ENCODE measurements around the gene FBN3. TPM values are rescaled to one million over a fixed set of nuclear protein-coding genes. Genes with fewer than 3 reads are reported as not detected.
"Not testable (repeated sequence)": the region's sequence is repeated elsewhere in the genome, so short reads cannot be mapped to it uniquely, and the experiment has no call there.

FBN3 gene
- total and polyA plus RNA-seq, 3 donors from 2014 or later = 0.62 to 17.8 (median 2.3) TPM

DNA sequence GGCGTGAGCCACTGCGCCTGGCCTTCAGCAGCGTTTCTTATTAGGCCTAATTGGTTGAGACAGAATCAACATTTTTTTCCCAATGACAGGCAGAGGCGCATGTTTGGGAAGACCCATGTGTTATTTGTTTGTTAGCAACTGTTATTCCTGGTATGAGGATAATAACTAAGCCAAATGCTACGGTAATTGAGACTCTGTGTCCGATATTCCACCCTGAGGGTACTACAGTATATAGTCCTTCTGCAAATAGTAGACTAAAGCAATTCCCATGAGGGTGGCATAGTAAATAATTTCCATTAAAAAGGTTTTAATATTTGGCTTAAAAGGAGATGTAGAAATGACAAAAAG, 115.2 kb downstream of the FBN3 start:
- Histone ChIP-seq H3K9me3 (no peaks in the 10 kb centered on the region), H3K4me1 (peaks cover 2% of the 10 kb centered on the region), H3K4me3 (no peak overlapping the region), H3K36me3 (ENCODE audit: low read depth, missing control alignments) (no peaks in the 10 kb centered on the region), H3K27ac (no peak overlapping the region), H3K27me3 (no peaks in the 10 kb centered on the region)
- TF ChIP-seq POLR2A (IDR thresholded peaks at IDR 0.05) = no peak
- TF ChIP-seq, protein P1, sequence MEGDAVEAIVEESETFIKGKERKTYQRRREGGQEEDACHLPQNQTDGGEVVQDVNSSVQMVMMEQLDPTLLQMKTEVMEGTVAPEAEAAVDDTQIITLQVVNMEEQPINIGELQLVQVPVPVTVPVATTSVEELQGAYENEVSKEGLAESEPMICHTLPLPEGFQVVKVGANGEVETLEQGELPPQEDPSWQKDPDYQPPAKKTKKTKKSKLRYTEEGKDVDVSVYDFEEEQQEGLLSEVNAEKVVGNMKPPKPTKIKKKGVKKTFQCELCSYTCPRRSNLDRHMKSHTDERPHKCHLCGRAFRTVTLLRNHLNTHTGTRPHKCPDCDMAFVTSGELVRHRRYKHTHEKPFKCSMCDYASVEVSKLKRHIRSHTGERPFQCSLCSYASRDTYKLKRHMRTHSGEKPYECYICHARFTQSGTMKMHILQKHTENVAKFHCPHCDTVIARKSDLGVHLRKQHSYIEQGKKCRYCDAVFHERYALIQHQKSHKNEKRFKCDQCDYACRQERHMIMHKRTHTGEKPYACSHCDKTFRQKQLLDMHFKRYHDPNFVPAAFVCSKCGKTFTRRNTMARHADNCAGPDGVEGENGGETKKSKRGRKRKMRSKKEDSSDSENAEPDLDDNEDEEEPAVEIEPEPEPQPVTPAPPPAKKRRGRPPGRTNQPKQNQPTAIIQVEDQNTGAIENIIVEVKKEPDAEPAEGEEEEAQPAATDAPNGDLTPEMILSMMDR (IDR thresholded peaks at IDR 0.05) = no peak
- 83 to 86% methylated on average over 6 of the region's 6 CpGs for WGBS, 2 donors
- no peak for DNase-seq
- intact Hi-C loops (cut with DNase I; ENCODE audit: low total_unique reads) = no loop called here

GRCh38 chr19:8033287-8034177, 115.9 kb downstream of the FBN3 start:
- H3K9me3 ChIP-seq; intact Hi-C loops (cut with DNase I; ENCODE audit: low total_unique reads); H3K4me3 ChIP-seq; H3K36me3 ChIP-seq (ENCODE audit: low read depth, missing control alignments); H3K27me3 ChIP-seq; H3K4me1 ChIP-seq; H3K27ac ChIP-seq: not testable (repeated sequence)
- WGBS, 2 donors = 56 to 73% methylated on average over 22 of the region's 22 CpGs
- DNase-seq = peak; percentile 45

DNA sequence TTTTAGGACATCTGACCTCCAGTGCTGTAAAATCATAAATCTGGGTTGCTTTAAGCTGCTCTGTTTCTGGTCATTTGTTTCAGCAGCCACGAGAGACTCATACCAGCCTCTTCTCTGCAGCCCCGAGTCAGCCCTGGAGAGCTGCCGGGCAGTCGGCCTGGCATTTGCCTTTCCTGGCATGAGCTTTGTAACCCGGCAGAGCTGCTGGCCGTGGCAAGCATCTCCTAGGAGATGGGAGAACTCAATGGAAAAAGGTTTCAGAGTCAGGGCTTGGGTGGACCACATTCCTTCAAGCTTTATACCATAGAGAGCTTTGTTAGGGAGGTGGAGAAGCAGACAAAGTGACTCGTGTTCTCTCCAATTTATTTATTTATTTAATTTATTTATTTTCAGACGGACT, 118.4 kb downstream of the FBN3 start:
- Histone ChIP-seq H3K36me3 (ENCODE audit: low read depth, missing control alignments) (no peaks in the 10 kb centered on the region), H3K9me3 (no peaks in the 10 kb centered on the region), H3K27ac (no peak overlapping the region), H3K4me3 (no peak overlapping the region), H3K27me3 (no peaks in the 10 kb centered on the region), H3K4me1 (peaks cover 8% of the 10 kb centered on the region)
- TF ChIP-seq POLR2A (IDR thresholded peaks at IDR 0.05) = no peak
- TF ChIP-seq, protein P1 (IDR thresholded peaks at IDR 0.05) = no peak
- intact Hi-C loops (cut with DNase I; ENCODE audit: low total_unique reads) = no loop called here
- 71 to 77% methylated on average over 8 of the region's 8 CpGs for WGBS, 2 donors
- DNase-seq = no peak

DNA sequence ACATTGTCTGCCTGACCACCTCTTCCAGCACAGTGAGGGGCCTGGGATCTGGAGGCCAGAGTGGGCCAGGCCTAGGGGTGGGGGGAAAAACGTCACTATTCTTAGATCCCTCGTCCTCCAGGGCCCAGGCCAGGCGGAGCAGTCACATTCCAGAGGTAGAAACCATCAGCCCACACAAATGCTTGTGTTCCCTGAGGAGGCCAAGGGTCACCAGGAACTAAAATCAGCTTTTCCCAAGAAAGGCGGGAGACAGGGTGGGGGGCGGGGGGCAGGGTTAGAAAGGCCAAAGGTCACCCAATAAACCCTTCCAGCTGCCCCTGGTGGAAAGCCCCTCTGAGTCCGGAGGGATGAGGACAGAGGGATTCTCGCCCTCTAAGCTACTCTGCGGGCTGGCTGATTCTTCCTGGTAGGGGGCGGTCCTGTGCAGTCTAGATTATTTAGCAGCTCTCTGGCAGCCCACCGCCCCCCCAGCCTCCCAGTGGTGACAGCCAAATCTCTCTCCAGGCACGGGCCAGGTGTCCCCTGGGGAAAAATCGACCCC, 120.4 kb downstream of the FBN3 start:
- no peak overlapping the region for H3K4me3 ChIP-seq
- peaks cover 8% of the 10 kb centered on the region for H3K4me1 ChIP-seq
- whole genome bisulfite sequencing, 2 donors = 43% methylated on average over 8 to 12 of the region's 12 CpGs
- no peak for DNase-seq
- no peaks in the 10 kb centered on the region for H3K27me3 ChIP-seq
- TF ChIP-seq, protein P1 (IDR thresholded peaks at IDR 0.05) = no peak
- TF ChIP-seq POLR2A (IDR thresholded peaks at IDR 0.05) = no peak
- intact Hi-C loops (cut with DNase I; ENCODE audit: low total_unique reads) = no loop called here
- peak overlapping the region in 1 of 2 donors; percentile 30 for H3K27ac ChIP-seq
- H3K36me3 ChIP-seq (ENCODE audit: low read depth, missing control alignments) = no peaks in the 10 kb centered on the region
- H3K9me3 ChIP-seq = no peaks in the 10 kb centered on the region

DNA sequence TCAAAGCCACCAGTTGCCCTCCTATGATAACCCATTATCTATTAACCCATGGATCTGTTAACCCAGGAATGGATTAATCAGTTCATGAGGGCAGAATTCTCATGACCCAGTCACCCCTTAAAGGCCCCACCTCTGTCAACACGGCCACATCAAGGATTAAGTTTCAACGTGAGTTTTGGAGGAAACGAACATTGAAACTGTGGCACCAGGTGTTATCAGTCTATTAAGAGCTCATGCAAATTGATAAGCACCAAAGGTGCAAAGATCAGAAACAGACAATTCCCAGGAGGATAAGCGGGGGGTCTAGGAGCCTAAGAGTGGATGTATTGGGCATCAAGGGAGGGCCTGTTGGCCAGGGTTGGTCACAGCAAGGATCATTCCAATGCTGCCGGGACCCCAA, 124.1 kb downstream of the FBN3 start:
- no peak for TF ChIP-seq POLR2A (IDR thresholded peaks at IDR 0.05)
- TF ChIP-seq, protein P1 (IDR thresholded peaks at IDR 0.05) = no peak
- Histone ChIP-seq H3K27me3 (no peaks in the 10 kb centered on the region), H3K9me3 (no peaks in the 10 kb centered on the region), H3K4me3 (no peak overlapping the region), H3K36me3 (ENCODE audit: low read depth, missing control alignments) (no peaks in the 10 kb centered on the region), H3K27ac (no peak overlapping the region), H3K4me1 (peaks cover 8% of the 10 kb centered on the region)
- DNase-seq = no peak
- 86 to 90% methylated on average over 5 of the region's 5 CpGs for WGBS, 2 donors
- intact Hi-C loops (cut with DNase I; ENCODE audit: low total_unique reads) = no loop called here

- DNase-seq; H3K27ac ChIP-seq; intact Hi-C loops (cut with DNase I; ENCODE audit: low total_unique reads); H3K4me3 ChIP-seq; H3K27me3 ChIP-seq; H3K9me3 ChIP-seq; H3K36me3 ChIP-seq (ENCODE audit: low read depth, missing control alignments); H3K4me1 ChIP-seq: not testable (repeated sequence)
- WGBS, 2 donors = 97 to 100% methylated on average over 3 of the region's 3 CpGs
Observed at GRCh38 chr19:8024256-8024655, 125.1 kb downstream of the FBN3 start.

Measured in testis (tissue), 3 donors.